Esophagus mucosa (tissue), 1 donor: ENCODE measurements around the gene MARK2. TPM values are rescaled to one million over a fixed set of nuclear protein-coding genes. Genes with fewer than 3 reads are reported as not detected.
A peak's percentile ranks its signal among the peaks of the same experiment; 100 is the strongest.

Experiments used
- ATAC-seq: fragments of 200-7000 bp; cut with Tn5 transposase; one replicate; pipeline ENCODE4 v1.9.1; 2020
- total RNA-seq: library from RNA; stranded (reverse); gene quantifications from one replicate; pipeline ENCODE4 v1.2.4, GENCODE V29; 2023
- donor health status: DM: yes; HTN: yes; CAD: no.

The MARK2 gene
- total RNA-seq, 1 donor from 2014 or later = 70.6 TPM

DNA sequence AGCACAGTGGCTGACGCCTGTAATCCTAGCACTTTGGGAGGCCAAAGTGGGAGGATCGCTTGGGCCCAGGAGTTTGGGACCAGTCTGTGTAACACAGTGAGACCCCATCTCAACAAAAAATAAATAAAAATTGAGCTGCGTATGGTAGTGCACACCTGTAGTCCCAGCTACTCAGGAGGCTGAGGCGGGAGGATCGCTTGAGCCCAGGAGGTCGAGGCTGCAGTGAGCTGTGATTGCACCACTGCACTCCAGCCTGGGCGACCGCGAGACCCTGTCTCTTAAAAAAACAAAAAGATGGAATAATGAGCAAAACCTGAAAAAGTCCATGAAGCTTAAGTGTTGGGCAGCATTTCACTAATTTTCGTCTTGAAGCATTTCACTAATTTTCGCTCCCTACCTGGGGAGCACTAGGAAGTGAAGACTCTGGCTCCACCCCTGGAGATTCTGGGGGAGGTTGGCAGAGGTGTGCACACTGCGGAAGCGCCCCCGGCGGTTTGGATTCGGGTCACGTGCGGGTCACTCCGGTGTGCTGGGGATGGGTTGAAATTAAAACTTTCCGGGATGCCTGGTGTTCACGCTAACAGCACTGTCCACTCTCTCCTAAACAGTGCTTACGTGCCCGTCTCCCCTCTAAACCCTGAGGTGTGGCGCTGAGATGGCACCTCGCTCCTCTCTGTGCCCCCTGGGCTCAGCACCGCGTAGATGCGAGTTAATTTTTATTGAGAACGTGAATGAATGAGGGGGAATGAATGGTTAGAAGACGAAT lies 99.0 kb downstream of the MARK2 start:
- ATAC-seq = peak; percentile 22

DNA sequence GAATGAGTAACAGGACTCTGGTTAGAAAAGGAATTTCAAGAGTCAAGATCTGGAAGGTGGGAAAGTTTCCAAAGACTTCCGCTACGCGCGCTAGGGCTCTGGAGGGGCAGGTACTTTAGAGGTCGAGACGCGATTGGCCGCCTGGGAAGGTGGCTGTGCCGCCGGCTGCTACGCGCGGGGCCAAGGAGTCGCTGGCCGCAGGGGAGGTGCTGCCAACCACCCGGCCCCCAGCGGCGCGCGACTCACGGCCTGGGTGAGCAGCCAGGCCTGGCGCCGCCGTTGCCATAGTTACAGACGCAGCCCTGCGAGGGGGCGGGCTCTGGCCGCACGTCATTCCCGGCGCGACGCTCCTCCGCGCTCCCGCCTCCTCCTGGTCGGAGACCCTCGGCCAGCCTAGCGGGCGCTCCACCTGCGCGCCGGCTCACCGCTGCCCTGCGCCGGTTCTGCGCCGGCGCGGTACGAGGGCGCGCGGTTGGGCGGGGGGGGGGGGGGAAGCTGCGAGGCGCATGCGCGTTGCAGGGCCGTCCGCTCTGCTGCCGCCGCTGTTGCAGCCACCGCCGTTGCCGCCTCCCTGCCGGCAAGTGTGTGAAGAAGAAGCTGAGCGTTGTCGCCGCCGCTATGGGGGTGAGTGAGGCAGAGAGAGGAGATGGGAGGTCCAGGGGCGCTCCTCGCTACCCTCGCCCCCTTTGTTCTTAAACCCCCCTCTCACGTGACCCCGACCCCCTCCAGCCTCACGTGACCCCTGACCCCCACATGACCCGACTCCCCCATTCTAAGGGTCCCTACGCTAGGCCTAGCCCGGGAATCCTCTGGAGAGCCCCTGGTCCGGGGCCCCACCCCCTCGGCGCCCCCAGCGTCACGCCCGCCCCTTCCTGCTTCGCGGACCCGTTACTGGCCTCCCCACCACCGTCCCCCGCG lies 99.8 kb downstream of the MARK2 start, which contains the start of gene NAA40:
Gene NAA40, plus strand, starts transcription at position 524 of the 918 bp plus-strand sequence. Its CDS starts 95 bp downstream, at position 619.
- ATAC-seq = peak; percentile 96

DNA sequence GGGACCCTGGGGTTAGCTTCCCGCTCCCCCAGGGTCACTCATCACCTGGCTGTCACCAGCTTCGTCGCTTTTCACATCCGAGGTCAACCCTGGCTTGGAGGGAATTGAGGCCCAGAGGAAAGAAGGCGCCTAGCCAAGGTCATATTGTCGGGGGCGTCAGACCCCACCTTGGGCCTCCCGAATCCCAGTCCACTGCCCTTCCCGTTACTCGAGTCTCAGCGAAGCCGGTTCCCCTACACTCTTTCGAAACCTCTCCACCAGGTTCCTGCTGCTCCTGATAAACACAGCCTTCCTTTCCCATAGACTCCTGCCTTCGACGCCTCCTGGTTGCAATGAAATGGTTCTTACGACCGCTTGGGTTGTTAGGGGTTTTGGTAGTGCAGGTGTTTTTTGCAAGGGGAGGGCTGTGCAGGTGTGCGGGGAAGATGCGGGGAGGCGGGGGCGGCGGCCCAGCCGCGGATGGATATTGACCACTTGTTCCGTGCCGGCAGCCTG lies 100.5 kb downstream of the MARK2 start:
- no peak for ATAC-seq

DNA sequence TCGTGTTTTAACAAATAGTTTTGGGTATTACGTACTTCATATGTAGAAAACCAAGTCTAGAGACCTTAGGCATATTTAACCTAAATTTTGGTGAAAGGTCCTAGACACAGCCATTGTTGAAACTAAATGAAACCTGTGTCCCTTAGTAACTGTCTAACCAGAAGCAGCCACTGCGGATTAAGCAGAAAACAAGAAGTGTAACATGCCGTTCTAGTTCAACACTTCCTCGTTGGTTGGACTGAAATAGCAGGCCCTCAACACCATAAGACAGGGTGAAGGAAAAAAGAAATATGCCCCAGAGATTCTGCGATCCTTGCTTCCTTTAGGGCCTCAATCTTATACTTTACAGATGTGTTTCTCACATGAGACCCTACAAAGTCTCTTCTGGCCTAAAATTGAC lies 101.9 kb downstream of the MARK2 start:
- no peak for ATAC-seq

DNA sequence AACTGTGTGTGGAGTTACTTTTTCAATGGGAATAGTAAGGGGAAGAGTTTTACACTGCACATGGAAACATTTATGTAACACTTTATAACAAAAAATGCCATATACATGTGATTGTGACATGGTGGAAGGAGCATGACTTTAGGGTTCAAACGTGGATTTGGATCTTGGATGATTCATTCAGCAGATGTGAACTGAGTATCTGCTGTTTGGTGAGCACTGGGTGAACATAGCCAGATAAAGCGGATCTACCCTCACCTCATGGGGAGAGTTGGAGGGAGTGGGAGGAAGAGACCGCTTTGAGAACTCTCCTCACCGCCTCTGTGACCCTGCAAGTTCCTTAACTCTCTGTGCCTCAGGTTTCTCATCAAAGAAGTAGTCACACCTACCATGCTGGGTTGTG lies 103.0 kb downstream of the MARK2 start:
- ATAC-seq = no peak

DNA sequence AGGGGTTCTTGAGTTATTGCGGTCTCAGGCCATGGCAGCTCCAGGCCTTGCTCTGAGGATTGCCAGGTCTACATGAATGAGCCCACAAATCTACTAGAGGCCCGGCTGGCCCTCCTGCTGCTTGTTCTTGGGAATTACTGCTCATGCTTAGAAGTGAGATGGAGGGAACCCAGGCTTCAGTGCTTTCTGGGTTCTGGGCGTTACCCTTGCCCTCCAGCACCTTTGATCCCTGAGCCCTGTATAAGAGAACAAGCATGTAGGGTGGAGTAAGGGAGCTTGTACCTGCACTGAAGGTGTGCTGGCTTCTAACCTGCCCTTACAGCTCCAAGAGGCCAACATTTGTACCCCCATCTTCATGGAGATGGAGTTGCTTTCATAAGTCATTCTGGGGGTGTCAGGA lies 103.9 kb downstream of the MARK2 start:
- ATAC-seq = no peak

DNA sequence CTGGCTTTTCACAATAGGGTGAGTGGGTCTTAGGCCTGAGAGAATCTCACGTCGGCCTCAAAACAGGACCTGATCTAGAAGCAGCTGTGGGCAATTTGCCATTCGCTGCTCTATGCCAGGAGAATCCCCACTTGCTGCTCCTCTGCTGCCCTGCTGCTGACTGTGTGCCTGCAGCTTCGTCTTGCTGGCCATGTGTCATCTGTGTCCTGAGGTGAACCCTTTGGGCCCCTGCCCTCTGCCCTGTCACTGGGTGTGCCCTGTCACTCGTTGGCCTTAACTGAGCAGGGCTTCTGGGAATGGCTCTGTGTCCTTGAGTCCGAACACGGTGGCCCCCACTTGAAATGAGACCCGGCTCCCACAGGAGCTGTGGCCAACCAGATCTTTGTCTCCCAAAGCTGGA lies 106.1 kb downstream of the MARK2 start:
- peak; percentile 31 for ATAC-seq

DNA sequence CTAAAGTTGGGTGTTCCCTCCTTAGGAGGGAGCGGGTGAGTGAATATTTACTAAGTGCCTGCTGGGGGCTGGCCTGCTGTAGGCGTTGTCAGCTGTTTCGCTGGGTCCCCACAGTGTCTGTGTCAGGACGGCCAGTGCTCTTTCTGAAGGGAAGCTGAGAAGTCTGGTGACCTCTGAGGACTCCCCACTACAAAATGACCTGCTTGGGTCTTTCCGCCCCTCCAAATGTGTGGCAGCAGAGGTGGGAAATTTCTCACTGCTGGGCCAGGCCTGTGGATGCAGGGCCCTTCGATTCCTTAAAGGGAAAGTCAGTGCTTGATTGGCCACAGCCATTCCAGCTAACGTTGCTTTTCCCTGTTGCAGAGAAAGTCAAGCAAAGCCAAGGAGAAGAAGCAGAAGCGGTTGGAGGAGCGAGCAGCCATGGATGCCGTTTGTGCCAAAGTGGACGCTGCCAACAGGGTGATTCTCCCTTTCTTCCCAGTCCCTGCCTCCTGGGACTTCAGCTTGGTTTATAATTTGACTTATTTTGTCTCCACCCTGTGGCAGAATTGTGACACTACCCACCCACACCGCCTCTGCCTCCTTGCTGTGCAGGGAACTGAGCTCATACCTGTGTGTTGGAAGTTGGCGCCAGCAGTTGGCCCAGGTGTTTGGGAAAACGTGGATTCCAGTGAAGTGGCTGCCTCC lies 106.7 kb downstream of the MARK2 start:
- peak; percentile 86 for ATAC-seq

DNA sequence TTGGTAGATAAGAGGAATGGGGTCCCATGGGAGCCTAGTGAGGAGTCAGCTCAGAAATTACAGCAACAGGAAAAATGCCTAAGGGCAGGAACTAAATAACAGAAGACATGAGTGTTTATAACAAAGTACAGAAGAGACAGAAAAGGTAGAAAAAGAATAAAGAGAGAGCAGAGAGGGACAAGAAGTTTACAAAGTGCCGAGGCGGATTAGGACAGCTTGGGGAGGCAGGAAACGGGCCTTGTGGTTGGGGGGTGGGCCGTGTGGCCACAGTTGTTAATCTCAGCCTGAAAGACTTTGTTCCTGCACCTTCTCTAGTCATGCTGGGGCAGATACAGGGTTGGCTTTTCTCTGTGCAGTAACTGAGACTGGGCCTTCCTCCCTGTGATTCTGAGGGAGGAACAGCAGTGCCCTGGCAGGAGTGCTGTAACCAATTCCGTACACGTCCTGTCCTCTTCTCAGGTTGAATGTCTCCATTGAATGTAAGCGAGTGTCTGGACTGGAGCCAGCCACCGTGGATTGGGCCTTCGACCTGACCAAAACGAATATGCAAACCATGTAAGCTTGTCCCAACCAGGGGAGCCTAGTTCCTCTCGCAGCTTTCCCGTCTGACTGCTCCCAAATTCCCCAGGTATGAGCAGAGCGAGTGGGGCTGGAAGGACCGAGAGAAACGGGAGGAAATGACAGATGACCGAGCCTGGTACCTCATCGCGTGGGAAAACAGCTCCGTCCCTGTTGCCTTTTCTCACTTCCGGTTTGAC lies 113.0 kb downstream of the MARK2 start:
- ATAC-seq = peak; percentile 70

DNA sequence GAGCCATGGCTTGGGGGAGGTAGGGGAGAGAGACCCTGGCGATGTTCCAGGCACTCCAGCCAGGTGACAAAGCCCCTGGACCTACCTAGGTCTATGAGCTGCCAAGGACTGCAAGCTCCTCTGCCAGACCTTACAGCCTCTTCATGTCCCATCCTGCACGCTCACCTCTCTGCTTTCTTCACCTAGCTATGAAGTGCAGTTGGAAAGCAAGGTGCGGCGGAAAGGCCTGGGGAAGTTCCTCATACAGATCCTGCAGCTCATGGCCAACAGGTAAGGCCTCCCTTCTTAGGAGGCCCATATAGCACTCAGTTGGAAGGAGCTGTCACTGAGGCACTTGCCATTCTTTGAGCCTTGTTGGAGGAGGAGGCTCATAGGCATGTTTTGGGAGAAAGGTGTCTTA lies 113.7 kb downstream of the MARK2 start:
- peak; percentile 79 for ATAC-seq

DNA sequence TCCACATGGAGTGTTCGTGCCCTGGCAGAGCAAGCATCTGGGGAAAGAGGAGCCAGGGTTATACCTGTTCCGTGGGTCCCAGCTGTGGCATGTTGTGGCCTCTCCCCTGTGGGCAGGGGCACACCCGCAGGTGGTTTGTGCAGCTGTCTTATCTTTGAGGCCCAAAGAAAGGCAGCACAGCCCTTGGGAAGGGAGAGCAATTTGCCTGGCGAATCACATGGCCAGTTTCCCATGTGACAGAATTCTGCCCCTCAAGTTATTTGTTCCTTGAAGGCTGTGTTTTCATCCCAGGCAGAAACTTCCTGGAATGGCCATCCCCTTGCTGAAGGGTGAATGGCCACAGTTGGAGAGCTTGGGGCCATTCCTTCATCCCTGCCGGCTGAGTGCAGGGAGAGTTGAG lies 119.1 kb downstream of the MARK2 start:
- no peak for ATAC-seq

Other genes starting within 250 kb of the MARK2 start
- gene PLAAT3, start 224.7 kb upstream of the MARK2 start, total RNA-seq = 3.2 TPM
- 51.9 TPM for gene ATL3, start 167.7 kb upstream of the MARK2 start, total RNA-seq
- gene RTN3, start 157.6 kb upstream of the MARK2 start, total RNA-seq = 49.3 TPM
- 2.9 TPM for gene ZFTA, start 70.3 kb upstream of the MARK2 start, total RNA-seq
- gene SPINDOC, start 25.7 kb upstream of the MARK2 start, total RNA-seq = 4.4 TPM
- gene RCOR2, start 78.1 kb downstream of the MARK2 start, total RNA-seq = 0.16 TPM
- gene NAA40, start 99.9 kb downstream of the MARK2 start, total RNA-seq = 10.8 TPM
- gene COX8A, start 135.5 kb downstream of the MARK2 start, total RNA-seq = 461 TPM
- gene OTUB1, start 147.3 kb downstream of the MARK2 start, total RNA-seq = 78.9 TPM
- gene FLRT1, start 196.8 kb downstream of the MARK2 start, total RNA-seq = not detected